ENCODE results near the gene FN3K.
A peak's percentile ranks its signal among the peaks of the same experiment; 100 is the strongest.

FN3K gene

GRCh38 chr17:82754297-82755208, 19.1 kb downstream of the FN3K start:
- TF ChIP-seq CTCF (IDR thresholded peaks at IDR 0.05; ENCODE audit: low read depth, low read length, missing control alignments): no peak
- H3K4me3 ChIP-seq (ENCODE audit: low read depth, low read length): no peak overlapping the region
- no peak overlapping the region for H3K27ac ChIP-seq
- no peak for DNase-seq
- in situ Hi-C loops (cut with HindIII; ENCODE audit: low pct_ligation_motif_present, low sequenced_read_pairs): no loop called here
- H3K36me3 ChIP-seq (replicated peaks): no peaks in the 10 kb centered on the region
- H3K27me3 ChIP-seq (replicated peaks): no peaks in the 10 kb centered on the region

GRCh38 chr17:82756166-82756565, 20.8 kb downstream of the FN3K start:
- Histone ChIP-seq H3K27me3 (replicated peaks) (no peaks in the 10 kb centered on the region), H3K27ac (no peak overlapping the region), H3K36me3 (replicated peaks) (no peaks in the 10 kb centered on the region), H3K4me3 (ENCODE audit: low read depth, low read length) (no peak overlapping the region)
- TF ChIP-seq CTCF (IDR thresholded peaks at IDR 0.05; ENCODE audit: low read depth, low read length, missing control alignments): no peak
- in situ Hi-C loops (cut with HindIII; ENCODE audit: low pct_ligation_motif_present, low sequenced_read_pairs): no loop called here
- DNase-seq: no peak

GRCh38 chr17:82765371-82765770, 30.0 kb downstream of the FN3K start:
- peaks cover 19% of the 10 kb centered on the region for H3K36me3 ChIP-seq (replicated peaks)
- H3K4me3 ChIP-seq (ENCODE audit: low read depth, low read length): no peak overlapping the region
- no peak overlapping the region for H3K27ac ChIP-seq
- H3K27me3 ChIP-seq (replicated peaks): no peaks in the 10 kb centered on the region
- no peak for TF ChIP-seq CTCF (IDR thresholded peaks at IDR 0.05; ENCODE audit: low read depth, low read length, missing control alignments)
- in situ Hi-C loops (cut with HindIII; ENCODE audit: low pct_ligation_motif_present, low sequenced_read_pairs): no loop called here
- no peak for DNase-seq

- in situ Hi-C loops (cut with HindIII; ENCODE audit: low pct_ligation_motif_present, low sequenced_read_pairs): no loop called here
- H3K27me3 ChIP-seq (replicated peaks): no peaks in the 10 kb centered on the region
- H3K36me3 ChIP-seq (replicated peaks): peaks cover 19% of the 10 kb centered on the region
- DNase-seq: peak; percentile 22
- no peak overlapping the region for H3K27ac ChIP-seq
- peak; percentile 75 for TF ChIP-seq CTCF (IDR thresholded peaks at IDR 0.05; ENCODE audit: low read depth, low read length, missing control alignments)
- H3K4me3 ChIP-seq (ENCODE audit: low read depth, low read length): no peak overlapping the region
Observed at GRCh38 chr17:82767041-82767754, 31.8 kb downstream of the FN3K start.

- Histone ChIP-seq H3K36me3 (replicated peaks) (peaks cover 18% of the 10 kb centered on the region), H3K27me3 (replicated peaks) (no peaks in the 10 kb centered on the region), H3K4me3 (ENCODE audit: low read depth, low read length) (no peak overlapping the region), H3K27ac (no peak overlapping the region)
- no peak for TF ChIP-seq CTCF (IDR thresholded peaks at IDR 0.05; ENCODE audit: low read depth, low read length, missing control alignments)
- in situ Hi-C loops (cut with HindIII; ENCODE audit: low pct_ligation_motif_present, low sequenced_read_pairs): no loop called here
- DNase-seq: no peak
Observed at GRCh38 chr17:82769041-82769440, 33.6 kb downstream of the FN3K start.
